Fibroblast of gingiva (primary cell): ENCODE results near the gene HCST.
"Not testable (repeated sequence)": the region's sequence is repeated elsewhere in the genome, so short reads cannot be mapped to it uniquely, and the experiment has no call there.

Experiments
- DNase-seq: peaks from one replicate; pipeline ENCODE4 v3.0.0-alpha.2; 2011; ENCODE audit warnings: low read depth

Gene HCST, protein sequence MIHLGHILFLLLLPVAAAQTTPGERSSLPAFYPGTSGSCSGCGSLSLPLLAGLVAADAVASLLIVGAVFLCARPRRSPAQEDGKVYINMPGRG

DNA sequence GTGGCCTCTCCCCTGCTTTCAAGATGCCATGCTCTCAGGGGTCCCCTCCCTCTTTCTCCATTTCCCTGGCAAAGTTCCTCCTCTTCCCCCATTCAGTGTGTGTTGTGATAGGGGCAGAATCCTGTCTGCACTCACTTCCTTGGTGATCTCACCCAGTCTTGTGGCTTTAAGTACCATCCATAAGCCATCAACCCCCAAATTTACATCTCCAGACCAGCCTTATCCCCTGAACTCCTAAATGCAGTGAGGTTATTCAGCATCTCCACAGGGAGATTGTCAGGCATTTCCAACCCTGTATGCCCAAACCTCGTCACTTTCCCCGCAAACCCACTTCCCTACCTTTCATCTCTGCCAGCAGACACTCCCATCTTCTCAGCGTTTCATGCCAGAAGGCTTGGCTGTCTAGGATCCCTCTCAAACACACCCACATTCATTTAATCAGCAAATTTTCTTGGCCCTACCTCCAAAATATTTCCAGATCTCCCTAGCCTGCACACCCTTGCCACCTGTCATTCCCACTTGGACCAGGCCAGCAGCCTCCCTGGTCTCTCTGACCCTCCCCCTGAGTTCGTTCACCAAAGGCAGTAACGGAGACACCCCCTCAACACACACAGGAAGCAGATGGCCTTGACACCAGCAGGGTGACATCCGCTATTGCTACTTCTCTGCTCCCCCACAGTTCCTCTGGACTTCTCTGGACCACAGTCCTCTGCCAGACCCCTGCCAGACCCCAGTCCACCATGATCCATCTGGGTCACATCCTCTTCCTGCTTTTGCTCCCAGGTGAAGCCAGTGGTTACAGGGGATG lies at the start of gene HCST:
HCST (plus strand) TSS at position 676 of the 808 bp plus-strand sequence; CDS start at position 741, 65 bp downstream.
- peak; percentile 30 for DNase-seq

DNA sequence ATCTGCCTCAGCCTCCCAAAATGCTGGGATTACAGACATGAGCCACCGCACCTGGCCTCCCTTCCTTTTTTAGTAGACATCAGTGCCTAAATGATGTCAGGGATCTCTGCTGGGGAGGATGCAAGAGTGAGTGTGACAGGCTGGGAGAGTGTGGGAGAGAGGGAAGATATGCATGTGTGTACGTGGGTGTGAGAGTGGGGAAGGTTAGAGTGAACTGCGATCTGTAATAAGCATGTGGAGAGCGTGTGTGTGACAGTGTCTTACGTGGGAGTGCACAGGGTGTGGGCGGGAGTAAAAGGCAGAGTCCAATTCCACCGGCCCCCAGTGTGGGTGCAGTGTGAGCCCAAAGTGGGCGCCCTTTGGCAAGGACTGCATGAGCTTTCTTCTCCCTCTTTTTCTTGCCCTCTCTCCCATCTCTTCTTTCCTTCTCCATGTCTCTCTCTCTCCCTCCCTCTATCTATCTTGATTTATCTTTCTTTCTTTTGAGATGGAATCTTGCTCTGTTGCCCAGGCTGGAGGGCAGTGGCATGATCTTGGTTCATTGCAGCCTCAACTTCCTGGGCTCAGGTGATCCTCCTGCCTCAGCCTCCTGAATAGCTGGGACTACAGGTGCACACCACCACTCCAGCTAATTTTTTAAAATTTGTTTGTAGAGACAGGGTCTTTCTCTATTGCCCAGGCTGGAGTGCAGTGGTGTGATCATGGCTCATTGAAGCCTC lies 49.1 kb upstream of the HCST start:
- DNase-seq: no peak

DNA sequence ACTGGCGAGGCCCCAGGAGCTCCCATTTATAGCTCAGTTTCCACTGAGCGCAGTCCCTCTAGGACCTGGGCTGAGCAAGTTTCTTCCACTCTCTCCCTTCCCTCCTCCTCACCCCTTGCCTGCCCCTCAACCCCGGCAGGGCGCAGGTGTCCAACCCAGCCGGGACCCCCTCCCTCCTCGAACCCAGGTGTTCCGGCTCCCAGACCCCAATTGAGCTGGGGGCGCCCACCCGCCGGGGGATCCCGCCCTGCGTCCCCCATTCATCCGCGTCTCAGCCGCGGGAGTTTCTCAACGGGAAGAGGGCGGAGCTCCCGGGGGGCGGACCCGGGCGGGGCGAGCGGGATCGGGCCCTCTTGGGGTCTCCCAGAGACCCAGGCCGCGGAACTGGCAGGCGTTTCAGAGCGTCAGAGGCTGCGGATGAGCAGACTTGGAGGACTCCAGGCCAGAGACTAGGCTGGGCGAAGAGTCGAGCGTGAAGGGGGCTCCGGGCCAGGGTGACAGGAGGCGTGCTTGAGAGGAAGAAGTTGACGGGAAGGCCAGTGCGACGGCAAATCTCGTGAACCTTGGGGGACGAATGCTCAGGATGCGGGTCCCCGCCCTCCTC lies 45.7 kb upstream of the HCST start, which contains the start of gene KIRREL2:
KIRREL2 (plus strand) TSS at position 366 of the 604 bp plus-strand sequence; CDS start at position 575, 209 bp downstream.
- no peak for DNase-seq

DNA sequence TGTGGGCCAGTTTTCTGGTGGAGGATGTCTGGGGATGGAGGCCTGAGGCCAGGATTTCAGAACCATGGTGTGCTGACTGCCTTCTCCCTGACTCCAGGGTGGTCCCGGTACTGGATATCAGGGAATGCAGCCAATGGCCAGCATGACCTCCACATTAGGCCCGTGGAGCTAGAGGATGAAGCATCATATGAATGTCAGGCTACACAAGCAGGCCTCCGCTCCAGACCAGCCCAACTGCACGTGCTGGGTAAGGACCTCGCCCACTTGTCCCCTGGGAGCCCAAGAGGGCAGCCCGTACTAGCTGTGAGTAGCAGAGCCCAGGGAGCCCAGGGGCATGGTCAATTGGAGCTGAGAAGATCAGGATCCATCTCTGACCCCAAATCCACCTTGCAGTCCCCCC lies 44.0 kb upstream of the HCST start:
- DNase-seq: no peak

- DNase-seq: no peak
Observed at GRCh38 chr19:35859414-35859813, 42.9 kb upstream of the HCST start.

- DNase-seq: no peak
Observed at GRCh38 chr19:35860436-35860817, 41.9 kb upstream of the HCST start.

- DNase-seq: no peak
Observed at GRCh38 chr19:35860818-35861639, 41.3 kb upstream of the HCST start.

DNA sequence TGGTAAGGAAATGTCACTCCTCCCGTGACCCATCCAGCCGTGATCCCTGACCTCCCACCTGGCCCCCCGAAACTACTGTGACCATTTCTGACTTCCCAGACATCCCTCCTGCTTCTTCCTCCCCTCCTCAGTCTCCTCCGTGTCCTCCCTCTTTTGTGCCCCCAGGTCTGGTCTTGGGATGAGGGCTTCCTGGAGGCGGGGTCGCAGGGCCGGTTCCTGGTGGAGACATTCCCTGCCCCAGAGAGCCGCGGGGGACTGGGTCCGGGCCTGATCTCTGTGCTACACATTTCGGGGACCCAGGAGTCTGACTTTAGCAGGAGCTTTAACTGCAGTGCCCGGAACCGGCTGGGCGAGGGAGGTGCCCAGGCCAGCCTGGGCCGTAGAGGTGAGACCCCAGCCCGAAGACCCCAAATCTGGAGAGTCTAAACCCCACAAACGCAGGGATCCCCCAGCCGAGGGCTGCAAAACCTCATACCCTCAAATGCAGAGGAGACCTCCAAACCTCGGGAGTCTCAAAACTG lies 40.6 kb upstream of the HCST start:
- DNase-seq: no peak

DNA sequence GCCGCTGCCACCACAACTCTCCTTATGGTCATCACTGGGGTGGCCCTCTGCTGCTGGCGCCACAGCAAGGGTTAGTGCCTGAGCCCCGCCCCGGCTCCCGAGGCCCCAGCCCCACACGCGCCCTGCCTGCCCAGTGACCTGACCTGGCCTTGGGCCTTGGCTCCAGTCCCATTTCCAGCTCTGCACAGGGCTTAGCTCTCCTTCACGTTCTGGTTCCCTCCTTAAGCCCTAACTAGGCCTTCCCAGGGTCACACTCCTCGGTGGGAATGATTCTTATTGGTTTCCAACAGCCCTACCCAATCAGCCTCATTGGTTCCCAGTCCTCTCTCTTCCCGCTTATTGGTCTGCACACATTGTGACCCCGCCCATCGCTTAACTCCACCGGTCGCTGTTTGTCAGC lies 39.8 kb upstream of the HCST start:
- no peak for DNase-seq

- DNase-seq: no peak
Observed at GRCh38 chr19:35863018-35863417, 39.3 kb upstream of the HCST start.

GRCh38 chr19:35868172-35868822 lies 34.0 kb upstream of the HCST start, which contains the start of gene APLP1:
APLP1 (plus strand) TSS chr19:35868574; CDS start chr19:35868637, 63 bp downstream.
- peak; percentile 10 for DNase-seq

DNA sequence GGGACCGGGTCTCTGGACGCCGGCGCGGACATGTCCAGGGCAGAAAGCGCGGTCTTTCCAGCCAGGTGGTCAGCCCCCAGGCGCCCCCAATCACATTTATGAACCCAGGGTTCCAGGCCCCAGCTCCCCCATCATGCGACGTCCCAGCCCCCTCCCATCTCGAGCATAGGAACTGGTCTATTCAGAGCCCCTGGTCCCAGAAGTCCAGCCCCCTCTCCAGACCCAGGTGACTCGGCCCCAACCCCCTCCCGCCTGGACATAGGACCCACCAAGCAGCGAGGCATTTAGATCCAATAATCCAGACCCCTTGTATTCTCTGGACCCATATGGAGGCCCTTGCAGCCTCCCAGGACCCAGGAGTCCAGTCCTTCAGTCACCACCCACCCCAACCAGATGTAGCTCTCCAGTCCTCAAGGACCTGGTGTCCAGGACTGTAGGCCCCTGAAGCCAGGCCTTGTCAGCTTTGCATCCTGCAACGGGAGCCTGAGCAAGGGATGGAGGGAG lies 33.5 kb upstream of the HCST start:
- no peak for DNase-seq

- DNase-seq: peak; percentile 18
Observed at GRCh38 chr19:35869327-35870123, 32.8 kb upstream of the HCST start.

DNA sequence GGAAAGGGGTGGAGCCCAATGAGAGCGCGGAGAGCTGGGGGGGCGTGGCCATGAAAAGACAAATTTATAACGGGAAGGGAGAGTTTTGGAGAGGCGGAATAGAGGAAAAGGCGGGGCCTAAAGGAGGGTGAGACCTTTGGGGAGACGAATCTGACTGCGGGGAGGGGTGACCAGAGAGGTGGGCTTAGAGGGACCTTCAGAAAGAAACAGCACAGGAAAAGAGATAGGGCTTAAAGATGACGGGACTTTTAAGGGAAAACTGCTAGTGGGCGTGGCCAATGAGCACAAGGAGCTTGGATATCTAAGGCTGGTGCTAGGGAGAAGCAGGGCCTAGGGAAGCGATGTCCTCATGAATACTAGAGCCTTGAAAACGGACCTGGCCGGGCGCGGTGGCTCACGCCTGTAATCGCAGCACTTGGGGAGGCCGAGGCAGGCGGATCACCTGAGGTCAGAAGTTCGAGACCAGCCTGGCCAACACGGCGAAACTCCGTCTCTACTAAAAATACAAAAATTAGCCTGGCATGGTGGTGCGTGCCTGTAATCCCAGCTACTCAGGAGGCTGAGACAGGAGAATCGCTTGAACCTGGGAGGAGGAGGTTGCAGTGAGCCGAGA lies 32.1 kb upstream of the HCST start:
- DNase-seq: not testable (repeated sequence)

- no peak for DNase-seq
Observed at GRCh38 chr19:35870798-35871197, 31.5 kb upstream of the HCST start.

GRCh38 chr19:35871611-35872010 lies 30.7 kb upstream of the HCST start:
- no peak for DNase-seq

GRCh38 chr19:35872180-35872579 lies 30.1 kb upstream of the HCST start:
- DNase-seq: no peak

- DNase-seq: no peak
Observed at GRCh38 chr19:35874392-35874930, 27.9 kb upstream of the HCST start.

- no peak for DNase-seq
Observed at GRCh38 chr19:35879068-35879467, 23.3 kb upstream of the HCST start.
